PC-9 (cell line): ENCODE data around the gene TDRD7.

ENCODE experiments used
- CTCF ChIP-seq: fragments of 200-600 bp; sonication (generic); conservative IDR thresholded peaks from 2 replicates; pipeline ENCODE4 v1.6.1; 2017; ENCODE audit warnings: mixed run types, antibody characterized with exemption, mild to moderate bottlenecking, moderate library complexity
- EZH2 ChIP-seq: fragments of 200-600 bp; sonication (generic); IDR thresholded peaks from 2 replicates; pipeline ENCODE4 v1.8.0; 2017; ENCODE audit warnings: antibody characterized with exemption, low read depth

GRCh38 chr9:97388721-97389238 is 23.1 kb upstream of the TDRD7 start:
- no peak for TF ChIP-seq CTCF
- TF ChIP-seq EZH2: no peak
